COLO668 (cell line): ENCODE measurements around the gene CEACAM21.

ENCODE experiments used
- DNase-seq: peaks from one replicate; lab custom pipeline; 2025; ENCODE audit not compliant: unreplicated experiment; lab: John Stamatoyannopoulos, UW

The CEACAM21 gene

GRCh38 chr19:41616792-41617621 lies 41.0 kb downstream of the CEACAM21 start:
- DNase-seq, result no peak

- DNase-seq, result no peak
These were observed 42.2 kb downstream of the CEACAM21 start for GRCh38 chr19:41617941-41618730.

- DNase-seq, result no peak
These were observed 43.1 kb downstream of the CEACAM21 start for GRCh38 chr19:41619018-41619556.

DNA sequence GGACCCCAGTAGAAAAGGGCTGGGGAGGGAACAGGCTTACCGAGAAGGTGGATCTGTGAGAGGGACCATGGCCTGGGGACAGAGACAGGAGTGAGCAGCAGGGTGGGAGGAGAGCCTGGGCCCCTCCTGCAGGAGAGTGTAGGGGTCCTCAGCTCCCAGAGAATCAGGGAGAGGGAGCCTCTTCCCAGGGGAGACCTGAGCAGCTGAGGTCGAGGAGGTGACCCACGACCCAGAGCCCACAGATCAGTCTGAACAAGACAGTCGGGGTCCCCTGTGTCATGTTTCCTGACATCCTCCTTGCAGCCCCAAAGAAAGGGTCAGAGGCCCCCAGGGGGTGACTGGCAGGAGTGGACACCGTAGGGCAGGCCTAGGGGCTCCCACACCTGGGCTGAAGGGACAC lies 44.2 kb downstream of the CEACAM21 start:
- no peak for DNase-seq

- no peak for DNase-seq
These were observed 45.3 kb downstream of the CEACAM21 start for GRCh38 chr19:41621226-41621625.

- DNase-seq, result no peak
These were observed 45.7 kb downstream of the CEACAM21 start for GRCh38 chr19:41621654-41622053.

DNA sequence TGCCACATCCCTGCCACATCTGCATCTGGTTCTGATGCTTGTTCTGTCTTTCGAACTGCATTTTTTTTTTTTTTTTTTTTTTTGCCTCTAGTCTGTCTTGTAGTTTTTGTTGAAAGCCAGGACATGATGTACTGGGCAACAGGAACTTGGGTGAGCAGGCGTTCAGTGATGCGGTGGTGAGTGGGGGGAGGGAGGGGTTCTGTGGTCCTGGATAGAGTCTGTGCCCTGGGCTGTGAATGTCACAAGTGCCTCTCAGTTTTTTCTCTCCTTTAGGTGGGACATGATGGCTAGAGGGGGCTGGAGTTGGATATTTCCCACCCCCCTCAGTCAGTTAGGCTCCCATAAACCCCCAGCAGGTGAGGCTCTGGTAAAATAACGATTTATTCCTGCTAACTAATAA lies 47.4 kb downstream of the CEACAM21 start:
- DNase-seq, result no peak

- no peak for DNase-seq
These were observed 48.5 kb downstream of the CEACAM21 start for GRCh38 chr19:41624515-41624914.

DNA sequence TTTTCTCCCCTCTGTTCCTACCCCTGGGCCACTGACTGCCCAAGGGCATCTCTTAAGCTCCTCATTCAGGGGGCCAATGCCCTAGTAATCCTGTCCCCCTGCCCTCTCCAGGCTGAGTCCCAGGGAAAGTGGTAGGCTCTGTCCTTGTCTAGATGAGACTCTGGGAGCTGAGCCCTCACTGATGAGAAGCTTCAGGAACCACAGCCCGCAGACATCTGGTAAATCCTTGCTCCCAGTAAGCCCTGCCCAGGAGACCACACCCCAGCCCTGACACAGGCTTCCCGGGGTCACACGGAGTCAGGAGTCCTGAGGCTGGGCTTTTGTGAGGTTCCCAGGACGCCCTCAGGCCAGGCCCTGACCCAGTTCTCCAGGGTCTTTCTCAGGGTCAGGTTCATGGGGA lies 49.0 kb downstream of the CEACAM21 start:
- DNase-seq, result no peak

GRCh38 chr19:41626278-41626677 lies 50.3 kb downstream of the CEACAM21 start:
- no peak for DNase-seq

DNA sequence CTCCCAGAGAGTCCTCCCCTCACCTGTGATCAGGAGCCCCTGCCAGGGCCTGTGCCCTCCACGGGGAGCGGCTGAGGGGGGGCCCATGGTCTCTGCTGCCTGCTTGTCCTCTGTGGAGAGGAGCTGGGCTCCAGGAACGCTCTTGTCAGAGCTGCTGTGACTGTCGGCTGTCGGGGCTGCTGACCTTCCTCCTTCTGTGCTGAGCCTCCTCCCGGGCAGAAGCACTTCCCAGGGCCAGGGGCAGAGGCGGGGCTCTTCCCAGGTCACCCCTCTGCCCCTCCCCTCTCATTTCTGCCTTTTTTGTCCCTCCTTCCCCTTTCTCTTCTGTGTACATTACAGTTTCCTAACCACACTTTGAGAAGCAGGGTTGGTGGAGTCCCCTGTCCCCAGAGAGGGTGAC lies 50.9 kb downstream of the CEACAM21 start, which contains the start of gene CEACAM4:
Gene CEACAM4, minus strand, starts transcription at position 198 of the 400 bp plus-strand sequence. Its CDS starts 111 bp downstream, at position 87.
- DNase-seq, result no peak

DNA sequence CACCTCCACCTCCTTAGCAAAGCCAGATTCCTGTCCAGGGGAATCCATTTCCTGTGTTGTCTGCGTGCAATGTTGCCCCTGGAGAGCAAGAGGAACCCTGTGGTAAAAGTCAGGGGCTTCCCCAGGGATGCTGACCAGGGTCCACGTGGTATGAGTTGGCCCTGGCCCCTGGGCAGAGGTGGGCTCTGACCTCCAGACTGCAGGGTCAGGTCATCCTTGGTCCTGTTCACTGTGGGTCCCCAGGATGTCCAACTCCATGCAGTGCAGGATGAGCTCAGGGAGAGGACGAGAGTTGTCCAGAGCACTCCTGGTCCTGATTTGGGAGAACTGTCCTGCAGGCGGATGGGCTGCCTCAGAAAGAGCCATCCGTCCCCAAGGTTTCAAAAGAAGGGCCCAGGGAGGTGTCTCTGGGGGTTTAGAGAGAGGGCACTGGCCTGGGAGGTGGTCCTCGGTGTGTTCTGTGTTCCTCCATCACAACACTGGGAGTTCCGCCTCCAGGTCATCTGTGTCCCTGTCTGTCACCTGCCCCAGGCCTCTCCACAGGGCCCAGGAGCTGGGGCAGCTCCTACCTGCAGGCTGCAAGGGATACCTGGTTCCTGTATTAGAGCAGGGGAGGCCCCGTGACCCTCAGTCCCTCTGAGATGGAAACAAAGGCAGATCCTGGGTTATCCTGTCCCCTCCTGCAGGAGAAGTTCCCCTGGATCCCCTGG lies 52.2 kb downstream of the CEACAM21 start:
- DNase-seq, result no peak
